K562 (cell line): Measurements from ENCODE around the gene GLRX2. TPM values are rescaled to one million over a fixed set of nuclear protein-coding genes. Genes with fewer than 3 reads are reported as not detected.
A peak's percentile ranks its signal among the peaks of the same experiment; 100 is the strongest.

Experiments used
- CHD1 ChIP-seq: fragments of 200-600 bp; sonication (generic); IDR thresholded peaks from one replicate; pipeline ENCODE4 v1.6.1; 2012; ENCODE audit warnings: mild to moderate bottlenecking, moderate library complexity, low read length, inconsistent platforms
- CTCFL ChIP-seq: IDR thresholded peaks from 2 replicates; pipeline ENCODE4 v1.6.1; 2011; ENCODE audit warnings: borderline replicate concordance, low read depth, mild to moderate bottlenecking, moderate library complexity, low read length; ENCODE audit not compliant: insufficient read depth, poor library complexity, severe bottlenecking
- DLX4 ChIP-seq: fragments of 250-450 bp; sonication (Bioruptor Pico); IDR thresholded peaks from 2 replicates; pipeline ENCODE4 v1.6.1; 2021; ENCODE audit warnings: mild to moderate bottlenecking
- ESRRA ChIP-seq: fragments of 450-650 bp; IDR thresholded peaks from 2 replicates; pipeline ENCODE4 v1.6.1; 2014; ENCODE audit warnings: low read depth, mild to moderate bottlenecking, moderate library complexity, borderline replicate concordance
- ETS1 ChIP-seq: conservative IDR thresholded peaks from 2 replicates; pipeline ENCODE4 v1.6.1; 2011; ENCODE audit warnings: low read depth, mild to moderate bottlenecking, low read length; ENCODE audit not compliant: control insufficient read depth
- JUND ChIP-seq, 2 experiments: IDR thresholded peaks; 2 replicates in 1 of 2; 3 replicates in 1 of 2; pipeline ENCODE4 v1.6.1; 2011; ENCODE audit warnings: borderline replicate concordance in 2 of 2, low read depth in 2 of 2, low read length in 2 of 2, improper control_type of control experiment in 1 of 2, missing biosample characterization in 1 of 2, missing genetic modification characterization in 1 of 2, missing genetic modification reagents in 1 of 2
- RBM14 ChIP-seq: fragments of 200-400 bp; formaldehyde crosslinking; IDR thresholded peaks from 2 replicates; pipeline ENCODE4 v1.6.1; 2018; ENCODE audit warnings: low read depth, mild to moderate bottlenecking, low read length, moderate library complexity, borderline replicate concordance; ENCODE audit not compliant: insufficient read depth
- TAF15 ChIP-seq: fragments of 200-400 bp; formaldehyde crosslinking; IDR thresholded peaks from 2 replicates; pipeline ENCODE4 v1.6.1; 2017; ENCODE audit warnings: mild to moderate bottlenecking, low read depth, low read length, moderate library complexity
- TRIM28 ChIP-seq: fragments of 450-650 bp; IDR thresholded peaks from 2 replicates; pipeline ENCODE4 v1.6.1; 2017
- ZBTB2 ChIP-seq: fragments of 450-650 bp; IDR thresholded peaks from 2 replicates; pipeline ENCODE4 v1.6.1; 2016; ENCODE audit warnings: antibody characterized with exemption
- ZBTB40 ChIP-seq, 2 experiments: fragments of 450-650 bp in 1 of 2; sonication (generic) in 1 of 2; formaldehyde crosslinking in 1 of 2; IDR thresholded peaks; 2 replicates each; pipeline versions ENCODE4 v1.7.1 to v1.9.0; 2016 to 2022; ENCODE audit warnings: inconsistent platforms in 1 of 2, mild to moderate bottlenecking in 1 of 2, missing genetic modification reagents in 1 of 2
- polyA plus RNA-seq, 8 experiments: library from polyadenylated mRNA; depleted of rRNA in 4 of 8; stranded (reverse) in 5 of 8; unstranded in 3 of 8; fragments of >200 nt; fragmentation: Nextera tagmentation in 2 of 8; fragmentation: Illumina TruSeq in 1 of 8; extraction: Ambion mirVana in 2 of 8; extraction: Trizol in 1 of 8; gene quantifications; 2 replicates each; pipeline versions ENCODE4 v1.2.1 to v1.2.3, GENCODE V29; 2011 to 2014; ENCODE audit warnings: inconsistent platforms in 1 of 8, missing spikeins in 1 of 8
- total RNA-seq, 7 experiments: library from RNA; depleted of rRNA in 6 of 7; stranded (reverse); fragments of >200 nt in 6 of 7; fragmentation: Illumina TruSeq in 2 of 7; extraction: Trizol in 2 of 7; gene quantifications; 2 replicates each; pipeline versions ENCODE4 v1.2.1 to v1.2.3, GENCODE V29; 2011 to 2021; ENCODE audit warnings: low replicate concordance in 1 of 7

GLRX2 gene
- total and polyA plus RNA-seq, 9 of the 15 experiments (the other 6 are each of a cell fraction or from before 2014, with no cell fraction given), result 13.3 to 82.6 (median 55.1) TPM

- TF ChIP-seq ZBTB40 (IDR thresholded peaks at IDR 0.05) (no peak), ZBTB40 (CRISPR knock-in tag; IDR thresholded peaks at IDR 0.05) (no peak), ETS1 (no peak), DLX4 (no peak), TAF15 (no peak), JUND (IDR thresholded peaks at IDR 0.05; ENCODE audit: borderline replicate concordance, low read depth, low read length) (peak; percentile 53; the same call in 1 of the 2 replicates), JUND (tag; IDR thresholded peaks at IDR 0.05; ENCODE audit: borderline replicate concordance, low read depth, low read length) (no peak), ESRRA (no peak), RBM14 (no peak), TRIM28 (no peak), CHD1 (no peak), CTCFL (no peak), ZBTB2 (peak; percentile 19; the same call in 1 of the 2 replicates)
Observed at GRCh38 chr1:193068013-193068412, 37.2 kb downstream of the GLRX2 start (continued).
